ENCODE measurements around the gene HBS1L.
A peak's percentile ranks its signal among the peaks of the same experiment; 100 is the strongest.

The HBS1L gene

GRCh38 chr6:135095716-135096115 lies 41.1 kb upstream of the HBS1L start (continued):
- TF ChIP-seq ZBTB8A (tag by site-specific recombination; IDR thresholded peaks at IDR 0.05), result no peak
- TF ChIP-seq PRDM10 (tag by site-specific recombination; IDR thresholded peaks at IDR 0.05), result no peak
- no peak for TF ChIP-seq CTCF (tag by site-specific recombination; IDR thresholded peaks at IDR 0.05)
- TF ChIP-seq ZNF394 (tag by site-specific recombination; IDR thresholded peaks at IDR 0.05; ENCODE audit: borderline replicate concordance), result no peak
- no peak for TF ChIP-seq SP2 (tag by site-specific recombination; IDR thresholded peaks at IDR 0.05)

- H3K9me3 ChIP-seq (ENCODE audit: control insufficient read depth, insufficient read depth, low read depth, low read length), result no peaks in the 10 kb centered on the region
- ChIA-PET CTCF (interaction anchor here (0.7 to 0.9 kb wide), 2 partner anchors 27 to 47 kb away, joined by 3 read pairs; no protein-coding TSS in a partner anchor), POLR2A (no interaction called here)
- TF ChIP-seq ZNF362 (tag by site-specific recombination; IDR thresholded peaks at IDR 0.05), result 0 out of 2 replicates have a peak, but pooled peaks have one; percentile 13
- TF ChIP-seq KLF9 (tag by site-specific recombination; IDR thresholded peaks at IDR 0.05; ENCODE audit: low read depth), result no peak
- peaks cover 3% of the 10 kb centered on the region; the same call in 1 of the 2 replicates for H3K4me1 ChIP-seq (ENCODE audit: control insufficient read depth, insufficient read depth, low read length)
- H3K36me3 ChIP-seq (ENCODE audit: control insufficient read depth in 2 of 2, insufficient read depth in 1 of 2, low read length in 2 of 2), result no peaks in the 10 kb centered on the region
- no peak overlapping the region for H3K4me3 ChIP-seq (ENCODE audit: low read depth, low read length)
- H3K27ac ChIP-seq (ENCODE audit: extremely low read depth, low read depth, low read length), result no peak overlapping the region
Observed at GRCh38 chr6:135094403-135094821, 39.8 kb upstream of the HBS1L start.

GRCh38 chr6:135093578-135093977 lies 39.0 kb upstream of the HBS1L start:
- ChIA-PET CTCF (no interaction called here), POLR2A (no interaction called here)
- Histone ChIP-seq H3K36me3 (ENCODE audit: control insufficient read depth in 2 of 2, insufficient read depth in 1 of 2, low read length in 2 of 2) (no peaks in the 10 kb centered on the region), H3K27ac (ENCODE audit: extremely low read depth, low read depth, low read length) (no peak overlapping the region), H3K4me3 (ENCODE audit: low read depth, low read length) (no peak overlapping the region), H3K9me3 (ENCODE audit: control insufficient read depth, insufficient read depth, low read depth, low read length) (no peaks in the 10 kb centered on the region), H3K4me1 (ENCODE audit: control insufficient read depth, insufficient read depth, low read length) (peaks cover 3% of the 10 kb centered on the region; the same call in 1 of the 2 replicates)
- 0 out of 2 replicates have a peak, but pooled peaks have one; percentile 18 for TF ChIP-seq ZBTB44 (tag by site-specific recombination; IDR thresholded peaks at IDR 0.05)
- TF ChIP-seq SP7 (tag by site-specific recombination; IDR thresholded peaks at IDR 0.05), result peak; percentile 56; the same call in 1 of the 2 replicates
- no peak for TF ChIP-seq ZNF302 (tag by site-specific recombination; IDR thresholded peaks at IDR 0.05; ENCODE audit: low read depth)

- no peak for TF ChIP-seq BCL11B (tag by site-specific recombination; IDR thresholded peaks at IDR 0.05; ENCODE audit: low read depth)
- no peak for TF ChIP-seq GLI2 (tag by site-specific recombination; IDR thresholded peaks at IDR 0.05; ENCODE audit: borderline replicate concordance, low read depth)
- TF ChIP-seq ZNF561 (tag by site-specific recombination; IDR thresholded peaks at IDR 0.05; ENCODE audit: borderline replicate concordance), result no peak
- TF ChIP-seq SCRT2 (tag by site-specific recombination; IDR thresholded peaks at IDR 0.05), result no peak
- no peak for TF ChIP-seq GLI4 (tag by site-specific recombination; IDR thresholded peaks at IDR 0.05)
- TF ChIP-seq ZNF394 (tag by site-specific recombination; IDR thresholded peaks at IDR 0.05; ENCODE audit: borderline replicate concordance), result no peak
- TF ChIP-seq ZNF747 (tag by site-specific recombination; IDR thresholded peaks at IDR 0.05), result no peak
- TF ChIP-seq KLF10 (tag by site-specific recombination; IDR thresholded peaks at IDR 0.05), result no peak
- no peak for TF ChIP-seq ZNF768 (tag by site-specific recombination; IDR thresholded peaks at IDR 0.05)
- TF ChIP-seq ZNF184 (tag by site-specific recombination; IDR thresholded peaks at IDR 0.05), result no peak
- TF ChIP-seq YY2 (tag by site-specific recombination; IDR thresholded peaks at IDR 0.05), result no peak
- TF ChIP-seq ZNF155 (tag by site-specific recombination; IDR thresholded peaks at IDR 0.05), result no peak
- TF ChIP-seq ZBTB1 (tag by site-specific recombination; IDR thresholded peaks at IDR 0.05), result no peak
- TF ChIP-seq ZNF132 (tag by site-specific recombination; IDR thresholded peaks at IDR 0.05; ENCODE audit: borderline replicate concordance), result no peak
- POLR2A ChIA-PET, result no interaction called here
- Histone ChIP-seq H3K9me3 (ENCODE audit: control insufficient read depth, insufficient read depth, low read depth, low read length) (no peaks in the 10 kb centered on the region), H3K36me3 (ENCODE audit: control insufficient read depth in 2 of 2, insufficient read depth in 1 of 2, low read length in 2 of 2) (no peaks in the 10 kb centered on the region), H3K4me1 (ENCODE audit: control insufficient read depth, insufficient read depth, low read length) (peaks cover 3% of the 10 kb centered on the region; the same call in 1 of the 2 replicates), H3K27ac (ENCODE audit: extremely low read depth, low read depth, low read length) (no peak overlapping the region), H3K4me3 (ENCODE audit: low read depth, low read length) (no peak overlapping the region)
- CTCF ChIA-PET, result interaction anchor here (0.7 to 0.9 kb wide), 2 partner anchors 37 to 283 kb away, joined by 3 to 5 read pairs; no protein-coding TSS in a partner anchor
Observed at GRCh38 chr6:135092724-135093123, 38.1 kb upstream of the HBS1L start.
